Measurements from ENCODE around the gene GUCD1. TPM values are rescaled to one million over a fixed set of nuclear protein-coding genes. Genes with fewer than 3 reads are reported as not detected.
A peak's percentile ranks its signal among the peaks of the same experiment; 100 is the strongest.

The GUCD1 gene
- total and polyA plus RNA-seq, 2 of the 13 experiments (the other 11 are each of a cell fraction or from before 2014, with no cell fraction given) = 128 to 245 TPM

DNA sequence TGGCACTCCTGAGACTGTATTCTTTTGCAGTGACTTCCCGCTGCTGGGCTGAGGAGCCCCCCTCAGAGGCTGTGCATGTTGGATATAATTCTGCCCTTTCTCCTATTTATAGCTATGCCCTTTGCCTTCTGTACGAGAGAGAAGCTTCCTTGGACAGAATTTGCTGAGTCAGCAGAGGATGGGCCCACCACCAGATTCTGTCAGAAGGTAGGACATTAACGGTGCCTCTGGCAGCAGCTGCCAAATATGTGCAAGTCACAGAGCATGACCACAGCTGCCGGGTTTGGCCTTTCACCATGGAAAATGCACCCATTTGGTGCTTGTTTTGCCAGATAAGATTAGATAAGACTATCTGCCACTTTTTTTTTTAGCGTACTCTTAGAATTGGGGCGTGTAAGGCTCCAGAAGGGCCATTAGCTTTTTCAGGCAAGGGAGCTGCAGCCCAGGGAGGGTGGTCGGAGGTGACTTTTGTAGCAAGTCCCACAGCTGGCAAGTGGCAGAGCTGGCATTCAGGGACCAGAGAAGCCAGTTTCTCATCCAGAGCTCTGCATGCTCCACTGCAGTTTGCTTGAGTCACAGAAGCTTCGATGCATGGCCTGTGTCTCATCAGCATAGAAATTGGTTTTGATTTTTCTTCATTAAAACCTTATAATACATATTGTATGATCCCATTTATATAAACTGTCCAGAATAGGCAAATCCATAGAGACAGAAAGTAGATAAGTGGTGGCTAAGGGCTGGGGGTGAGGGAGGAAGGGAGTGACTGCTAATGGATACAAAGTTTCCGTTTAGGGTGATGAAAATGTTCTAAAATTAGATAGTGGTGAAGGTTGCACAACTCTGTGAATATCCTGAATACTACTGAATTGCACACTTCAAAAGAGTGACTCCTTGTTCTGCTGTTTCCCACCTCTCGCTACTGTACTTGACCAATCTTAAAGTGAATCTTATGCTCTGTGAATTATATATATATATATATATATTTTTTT, 44.0 kb downstream of the GUCD1 start (continued):
- TF ChIP-seq, protein P1, sequence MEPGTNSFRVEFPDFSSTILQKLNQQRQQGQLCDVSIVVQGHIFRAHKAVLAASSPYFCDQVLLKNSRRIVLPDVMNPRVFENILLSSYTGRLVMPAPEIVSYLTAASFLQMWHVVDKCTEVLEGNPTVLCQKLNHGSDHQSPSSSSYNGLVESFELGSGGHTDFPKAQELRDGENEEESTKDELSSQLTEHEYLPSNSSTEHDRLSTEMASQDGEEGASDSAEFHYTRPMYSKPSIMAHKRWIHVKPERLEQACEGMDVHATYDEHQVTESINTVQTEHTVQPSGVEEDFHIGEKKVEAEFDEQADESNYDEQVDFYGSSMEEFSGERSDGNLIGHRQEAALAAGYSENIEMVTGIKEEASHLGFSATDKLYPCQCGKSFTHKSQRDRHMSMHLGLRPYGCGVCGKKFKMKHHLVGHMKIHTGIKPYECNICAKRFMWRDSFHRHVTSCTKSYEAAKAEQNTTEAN (CRISPR knock-in tag; conservative IDR thresholded peaks at IDR 0.05) = peak; percentile 88
- TF ChIP-seq ZNF253 (CRISPR knock-in tag; IDR thresholded peaks at IDR 0.05; ENCODE audit: borderline replicate concordance) (no peak), SRSF1 (optimal IDR thresholded peaks at IDR 0.05; ENCODE audit: low read depth, low read length) (no peak), GATA4 (IDR thresholded peaks at IDR 0.05; ENCODE audit: borderline replicate concordance, low read depth) (peak; percentile 56; the same call in 1 of the 2 replicates), NFYB (CRISPR knock-in tag; IDR thresholded peaks at IDR 0.05) (no peak), REL (CRISPR knock-in tag; conservative IDR thresholded peaks at IDR 0.05) (no peak), EP300 (IDR thresholded peaks at IDR 0.05; ENCODE audit: low read depth in 2 of 2, low read length in 2 of 2) (peak in 1 of 2 experiments; percentile 24; a peak in 1 of 4 replicates), EP300 (CRISPR knock-in tag; IDR thresholded peaks at IDR 0.05; ENCODE audit: borderline replicate concordance) (no peak), ZNF878 (CRISPR knock-in tag; IDR thresholded peaks at IDR 0.05) (no peak), FOXA1 (IDR thresholded peaks at IDR 0.05) (no peak), FOXA1 (CRISPR knock-in tag; IDR thresholded peaks at IDR 0.05) (no peak), CEBPB (IDR thresholded peaks at IDR 0.05; ENCODE audit: borderline replicate concordance, low read depth, low read length) (peak; percentile 82), ZNF747 (CRISPR knock-in tag; IDR thresholded peaks at IDR 0.05; ENCODE audit: borderline replicate concordance) (no peak), MAFF (IDR thresholded peaks at IDR 0.05; ENCODE audit: low read depth, low read length) (peak; percentile 100), ZNF746 (CRISPR knock-in tag; IDR thresholded peaks at IDR 0.05) (no peak), ZNF264 (CRISPR knock-in tag; IDR thresholded peaks at IDR 0.05) (0 out of 2 replicates have a peak, but pooled peaks have one; percentile 30)
- TF ChIP-seq, protein P2, sequence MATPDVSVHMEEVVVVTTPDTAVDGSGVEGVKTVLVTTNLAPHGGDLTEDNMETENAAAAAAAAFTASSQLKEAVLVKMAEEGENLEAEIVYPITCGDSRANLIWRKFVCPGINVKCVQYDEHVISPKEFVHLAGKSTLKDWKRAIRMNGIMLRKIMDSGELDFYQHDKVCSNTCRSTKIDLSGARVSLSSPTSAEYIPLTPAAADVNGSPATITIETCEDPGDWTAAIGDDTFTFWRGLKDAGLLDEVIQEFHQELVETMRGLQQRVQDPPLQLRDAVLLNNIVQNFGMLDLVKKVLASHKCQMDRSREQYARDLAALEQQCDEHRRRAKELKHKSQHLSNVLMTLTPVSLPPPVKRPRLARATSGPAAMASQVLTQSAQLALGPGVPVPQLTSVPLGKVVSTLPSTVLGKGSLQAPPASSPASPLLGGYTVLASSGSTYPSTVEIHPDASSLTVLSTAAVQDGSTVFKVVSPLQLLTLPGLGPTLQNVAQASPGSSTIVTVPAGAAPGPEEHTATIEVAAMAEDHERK (CRISPR knock-in tag; IDR thresholded peaks at IDR 0.05; ENCODE audit: low read depth) = no peak
- TF ChIP-seq, protein P3, sequence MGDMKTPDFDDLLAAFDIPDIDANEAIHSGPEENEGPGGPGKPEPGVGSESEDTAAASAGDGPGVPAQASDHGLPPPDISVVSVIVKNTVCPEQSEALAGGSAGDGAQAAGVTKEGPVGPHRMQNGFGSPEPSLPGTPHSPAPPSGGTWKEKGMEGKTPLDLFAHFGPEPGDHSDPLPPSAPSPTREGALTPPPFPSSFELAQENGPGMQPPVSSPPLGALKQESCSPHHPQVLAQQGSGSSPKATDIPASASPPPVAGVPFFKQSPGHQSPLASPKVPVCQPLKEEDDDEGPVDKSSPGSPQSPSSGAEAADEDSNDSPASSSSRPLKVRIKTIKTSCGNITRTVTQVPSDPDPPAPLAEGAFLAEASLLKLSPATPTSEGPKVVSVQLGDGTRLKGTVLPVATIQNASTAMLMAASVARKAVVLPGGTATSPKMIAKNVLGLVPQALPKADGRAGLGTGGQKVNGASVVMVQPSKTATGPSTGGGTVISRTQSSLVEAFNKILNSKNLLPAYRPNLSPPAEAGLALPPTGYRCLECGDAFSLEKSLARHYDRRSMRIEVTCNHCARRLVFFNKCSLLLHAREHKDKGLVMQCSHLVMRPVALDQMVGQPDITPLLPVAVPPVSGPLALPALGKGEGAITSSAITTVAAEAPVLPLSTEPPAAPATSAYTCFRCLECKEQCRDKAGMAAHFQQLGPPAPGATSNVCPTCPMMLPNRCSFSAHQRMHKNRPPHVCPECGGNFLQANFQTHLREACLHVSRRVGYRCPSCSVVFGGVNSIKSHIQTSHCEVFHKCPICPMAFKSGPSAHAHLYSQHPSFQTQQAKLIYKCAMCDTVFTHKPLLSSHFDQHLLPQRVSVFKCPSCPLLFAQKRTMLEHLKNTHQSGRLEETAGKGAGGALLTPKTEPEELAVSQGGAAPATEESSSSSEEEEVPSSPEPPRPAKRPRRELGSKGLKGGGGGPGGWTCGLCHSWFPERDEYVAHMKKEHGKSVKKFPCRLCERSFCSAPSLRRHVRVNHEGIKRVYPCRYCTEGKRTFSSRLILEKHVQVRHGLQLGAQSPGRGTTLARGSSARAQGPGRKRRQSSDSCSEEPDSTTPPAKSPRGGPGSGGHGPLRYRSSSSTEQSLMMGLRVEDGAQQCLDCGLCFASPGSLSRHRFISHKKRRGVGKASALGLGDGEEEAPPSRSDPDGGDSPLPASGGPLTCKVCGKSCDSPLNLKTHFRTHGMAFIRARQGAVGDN (CRISPR knock-in tag; IDR thresholded peaks at IDR 0.05) = peak; percentile 40; the same call in 1 of the 2 replicates
- TF ChIP-seq, protein P4, sequence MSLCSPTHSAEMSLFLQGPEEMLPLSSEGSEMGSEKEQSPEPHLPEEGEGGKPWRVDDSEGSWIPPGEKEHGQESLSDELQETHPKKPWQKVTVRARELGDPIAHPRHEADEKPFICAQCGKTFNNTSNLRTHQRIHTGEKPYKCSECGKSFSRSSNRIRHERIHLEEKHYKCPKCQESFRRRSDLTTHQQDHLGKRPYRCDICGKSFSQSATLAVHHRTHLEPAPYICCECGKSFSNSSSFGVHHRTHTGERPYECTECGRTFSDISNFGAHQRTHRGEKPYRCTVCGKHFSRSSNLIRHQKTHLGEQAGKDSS (CRISPR knock-in tag; IDR thresholded peaks at IDR 0.05; ENCODE audit: borderline replicate concordance, low read depth) = no peak
- TF ChIP-seq, protein P5, sequence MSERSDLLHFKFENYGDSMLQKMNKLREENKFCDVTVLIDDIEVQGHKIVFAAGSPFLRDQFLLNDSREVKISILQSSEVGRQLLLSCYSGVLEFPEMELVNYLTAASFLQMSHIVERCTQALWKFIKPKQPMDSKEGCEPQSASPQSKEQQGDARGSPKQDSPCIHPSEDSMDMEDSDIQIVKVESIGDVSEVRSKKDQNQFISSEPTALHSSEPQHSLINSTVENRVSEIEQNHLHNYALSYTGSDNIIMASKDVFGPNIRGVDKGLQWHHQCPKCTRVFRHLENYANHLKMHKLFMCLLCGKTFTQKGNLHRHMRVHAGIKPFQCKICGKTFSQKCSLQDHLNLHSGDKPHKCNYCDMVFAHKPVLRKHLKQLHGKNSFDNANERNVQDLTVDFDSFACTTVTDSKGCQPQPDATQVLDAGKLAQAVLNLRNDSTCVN (CRISPR knock-in tag; IDR thresholded peaks at IDR 0.05; ENCODE audit: borderline replicate concordance) = no peak
